ENCODE data around the gene ZC3H12C. TPM values are rescaled to one million over a fixed set of nuclear protein-coding genes. Genes with fewer than 3 reads are reported as not detected.

Gene ZC3H12C
- total RNA-seq, 1 donor from 2014 or later: 17.0 TPM

DNA sequence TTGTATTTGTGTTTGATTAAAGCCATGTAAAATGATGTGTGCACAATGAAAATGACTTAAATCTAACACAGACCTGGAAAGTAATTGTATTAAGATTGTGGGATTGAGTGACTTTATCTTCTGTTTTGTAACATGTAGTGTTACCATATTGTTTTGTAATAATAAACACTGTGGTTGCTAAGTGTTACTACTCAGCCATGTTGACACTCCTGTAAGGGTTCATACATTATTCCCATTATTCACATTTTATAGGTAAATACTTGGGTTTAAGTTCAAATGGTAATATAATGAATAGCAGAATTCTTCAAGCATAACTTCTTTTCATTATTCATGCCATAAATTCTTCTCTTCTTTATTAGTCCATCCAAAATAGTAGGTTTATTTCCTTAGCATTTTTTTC, 69.0 kb downstream of the ZC3H12C start:
- Mint-ChIP-seq H3K9me3 (no peaks in the 10 kb centered on the region), H3K27me3 (ENCODE audit: low read depth) (no peaks in the 10 kb centered on the region), H3K4me3 (no peak overlapping the region), H3K36me3 (peaks cover 34% of the 10 kb centered on the region), H3K27ac (no peak overlapping the region), H3K4me1 (no peaks in the 10 kb centered on the region)
- TF ChIP-seq, protein P1, sequence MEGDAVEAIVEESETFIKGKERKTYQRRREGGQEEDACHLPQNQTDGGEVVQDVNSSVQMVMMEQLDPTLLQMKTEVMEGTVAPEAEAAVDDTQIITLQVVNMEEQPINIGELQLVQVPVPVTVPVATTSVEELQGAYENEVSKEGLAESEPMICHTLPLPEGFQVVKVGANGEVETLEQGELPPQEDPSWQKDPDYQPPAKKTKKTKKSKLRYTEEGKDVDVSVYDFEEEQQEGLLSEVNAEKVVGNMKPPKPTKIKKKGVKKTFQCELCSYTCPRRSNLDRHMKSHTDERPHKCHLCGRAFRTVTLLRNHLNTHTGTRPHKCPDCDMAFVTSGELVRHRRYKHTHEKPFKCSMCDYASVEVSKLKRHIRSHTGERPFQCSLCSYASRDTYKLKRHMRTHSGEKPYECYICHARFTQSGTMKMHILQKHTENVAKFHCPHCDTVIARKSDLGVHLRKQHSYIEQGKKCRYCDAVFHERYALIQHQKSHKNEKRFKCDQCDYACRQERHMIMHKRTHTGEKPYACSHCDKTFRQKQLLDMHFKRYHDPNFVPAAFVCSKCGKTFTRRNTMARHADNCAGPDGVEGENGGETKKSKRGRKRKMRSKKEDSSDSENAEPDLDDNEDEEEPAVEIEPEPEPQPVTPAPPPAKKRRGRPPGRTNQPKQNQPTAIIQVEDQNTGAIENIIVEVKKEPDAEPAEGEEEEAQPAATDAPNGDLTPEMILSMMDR (IDR thresholded peaks at IDR 0.05; ENCODE audit: unreplicated experiment): no peak
- DNase-seq (ENCODE audit: low spot score in 2 of 2, unreplicated experiment in 2 of 2): no peak

DNA sequence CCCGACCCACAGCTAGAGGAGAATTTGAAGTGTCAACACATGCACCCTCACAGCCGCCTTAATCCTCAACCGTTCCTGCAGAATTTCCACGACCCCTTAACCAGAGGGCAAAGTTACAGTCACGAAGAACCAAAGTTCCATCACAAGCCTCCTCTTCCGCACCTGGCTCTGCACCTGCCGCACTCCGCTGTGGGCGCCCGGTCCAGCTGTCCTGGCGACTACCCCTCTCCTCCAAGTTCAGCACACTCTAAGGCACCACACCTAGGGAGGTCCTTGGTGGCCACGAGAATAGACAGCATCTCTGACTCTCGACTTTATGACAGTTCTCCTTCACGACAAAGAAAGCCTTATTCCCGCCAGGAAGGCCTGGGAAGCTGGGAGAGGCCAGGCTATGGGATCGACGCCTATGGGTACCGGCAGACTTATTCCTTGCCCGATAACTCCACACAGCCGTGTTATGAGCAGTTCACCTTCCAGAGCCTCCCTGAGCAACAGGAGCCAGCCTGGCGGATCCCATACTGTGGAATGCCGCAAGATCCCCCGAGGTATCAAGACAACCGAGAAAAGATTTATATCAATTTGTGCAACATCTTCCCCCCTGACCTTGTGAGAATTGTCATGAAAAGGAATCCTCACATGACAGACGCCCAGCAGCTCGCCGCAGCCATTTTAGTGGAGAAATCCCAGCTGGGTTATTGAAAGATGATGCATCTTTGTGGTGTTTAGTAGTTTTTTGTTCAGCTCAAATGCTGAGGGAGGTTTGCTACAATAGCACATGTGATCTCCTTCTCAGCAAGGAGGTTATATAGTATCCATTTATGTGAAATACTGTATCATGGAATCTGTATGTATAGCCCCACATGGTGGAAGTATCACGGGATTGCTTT, 72.1 kb downstream of the ZC3H12C start:
- H3K4me3 Mint-ChIP-seq: no peak overlapping the region
- TF ChIP-seq, protein P1 (IDR thresholded peaks at IDR 0.05; ENCODE audit: unreplicated experiment): no peak
- H3K36me3 Mint-ChIP-seq: peaks cover 28% of the 10 kb centered on the region

DNA sequence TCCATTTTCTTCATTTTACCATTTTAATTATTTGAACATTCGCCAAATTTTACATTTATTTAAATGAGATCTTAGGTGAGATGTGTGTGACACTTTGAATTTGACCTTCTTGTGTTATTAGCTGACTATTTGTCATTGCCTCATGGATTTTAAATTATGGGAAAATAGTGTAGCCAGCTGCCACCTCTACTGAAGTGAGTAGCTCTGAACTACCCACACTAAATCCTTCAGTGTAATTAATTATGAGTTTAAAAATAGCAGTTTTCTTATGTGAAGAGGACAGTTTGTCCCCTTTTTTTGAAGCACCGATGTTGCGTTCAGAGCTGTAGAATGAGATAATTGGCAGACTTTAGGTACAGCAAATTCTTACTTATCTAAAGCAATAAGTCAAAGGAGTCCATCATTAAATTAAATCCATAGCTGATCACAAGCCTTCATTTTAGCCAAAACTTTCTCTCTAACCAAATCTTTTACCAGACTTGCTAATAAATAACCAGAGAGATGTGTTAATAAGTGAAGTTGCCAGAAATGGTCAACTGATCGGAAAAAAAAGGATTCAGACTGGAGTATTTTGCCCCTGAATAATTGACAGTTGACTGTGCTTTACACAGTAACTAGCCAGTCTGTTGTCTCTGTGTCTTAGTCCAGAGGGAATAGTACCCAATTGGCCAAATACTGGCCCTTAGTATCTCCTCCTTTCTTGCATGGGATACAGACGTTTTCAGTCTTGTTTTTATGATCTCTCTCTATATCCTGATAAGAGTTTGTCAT, 75.0 kb downstream of the ZC3H12C start:
- Mint-ChIP-seq H3K27ac (no peak overlapping the region), H3K9me3 (no peaks in the 10 kb centered on the region), H3K4me1 (no peaks in the 10 kb centered on the region), H3K27me3 (ENCODE audit: low read depth) (no peaks in the 10 kb centered on the region), H3K36me3 (peaks cover 24% of the 10 kb centered on the region), H3K4me3 (no peak overlapping the region)
- DNase-seq (ENCODE audit: low spot score in 2 of 2, unreplicated experiment in 2 of 2): no peak
- TF ChIP-seq, protein P1 (IDR thresholded peaks at IDR 0.05; ENCODE audit: unreplicated experiment): no peak

More for the DNA sequence above, 72.1 kb downstream of the ZC3H12C start:
- DNase-seq (ENCODE audit: low spot score in 2 of 2, unreplicated experiment in 2 of 2): no peak
- H3K27me3 Mint-ChIP-seq (ENCODE audit: low read depth): no peaks in the 10 kb centered on the region
- no peaks in the 10 kb centered on the region for H3K9me3 Mint-ChIP-seq
- no peaks in the 10 kb centered on the region for H3K4me1 Mint-ChIP-seq
- H3K27ac Mint-ChIP-seq: no peak overlapping the region

DNA sequence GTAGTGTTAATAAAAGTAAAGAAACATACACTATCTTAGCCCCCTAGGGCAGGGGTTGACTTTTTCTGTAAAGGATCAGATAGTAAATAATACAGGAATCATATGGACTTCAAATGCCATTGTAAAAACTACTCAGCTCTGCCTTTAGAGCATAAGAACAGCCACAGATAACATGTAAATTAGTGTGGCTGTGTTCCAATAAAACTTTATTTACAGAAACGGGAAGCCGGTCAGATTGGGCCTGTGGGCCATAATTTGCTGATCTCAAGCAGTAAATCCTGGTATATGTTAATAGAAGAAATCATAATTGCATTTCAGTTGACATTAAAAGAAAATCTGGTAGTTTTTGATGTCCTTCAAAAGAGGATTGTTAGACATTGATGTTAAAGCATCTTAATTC, 76.5 kb downstream of the ZC3H12C start:
- Mint-ChIP-seq H3K9me3 (no peaks in the 10 kb centered on the region), H3K27me3 (ENCODE audit: low read depth) (no peaks in the 10 kb centered on the region), H3K4me1 (peaks cover 8% of the 10 kb centered on the region), H3K27ac (no peak overlapping the region), H3K4me3 (no peak overlapping the region), H3K36me3 (peaks cover 15% of the 10 kb centered on the region)
- DNase-seq (ENCODE audit: low spot score in 2 of 2, unreplicated experiment in 2 of 2): no peak
- TF ChIP-seq, protein P1 (IDR thresholded peaks at IDR 0.05; ENCODE audit: unreplicated experiment): no peak

DNA sequence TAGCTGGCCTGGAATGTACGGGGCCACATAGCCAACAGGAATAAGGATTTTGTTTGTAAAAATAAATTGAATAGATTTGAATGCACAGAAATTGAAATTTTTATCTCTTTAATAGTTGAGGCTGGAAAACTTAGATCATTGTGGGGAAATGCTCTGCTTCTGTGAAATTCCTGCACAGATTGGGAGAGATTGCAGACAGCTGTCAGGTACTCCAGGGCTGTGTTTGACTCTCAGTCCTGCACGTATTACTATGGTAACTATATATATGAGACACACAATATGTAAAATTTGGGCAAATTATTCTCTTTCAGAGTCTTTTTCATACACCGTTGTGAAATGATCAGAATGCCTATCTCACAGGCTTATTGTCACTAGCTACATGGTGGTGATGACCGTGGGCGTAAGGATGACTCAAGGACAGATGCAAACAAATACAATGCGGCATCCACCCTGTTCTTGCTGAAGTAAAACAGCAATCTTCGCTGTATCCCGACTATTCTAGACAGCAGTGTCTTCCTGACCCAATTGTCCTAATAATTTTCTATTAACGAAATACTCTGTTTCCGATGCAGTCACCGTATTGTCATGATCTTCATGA, 79.4 kb downstream of the ZC3H12C start:
- no peak overlapping the region for H3K27ac Mint-ChIP-seq
- TF ChIP-seq, protein P1 (IDR thresholded peaks at IDR 0.05; ENCODE audit: unreplicated experiment): no peak
- no peaks in the 10 kb centered on the region for H3K9me3 Mint-ChIP-seq
- no peak overlapping the region for H3K4me3 Mint-ChIP-seq
- no peak for DNase-seq (ENCODE audit: low spot score in 2 of 2, unreplicated experiment in 2 of 2)
- peaks cover 3% of the 10 kb centered on the region for H3K36me3 Mint-ChIP-seq
- no peaks in the 10 kb centered on the region for H3K27me3 Mint-ChIP-seq (ENCODE audit: low read depth)
- peaks cover 17% of the 10 kb centered on the region for H3K4me1 Mint-ChIP-seq
